CD4-positive, alpha-beta T cell treated with Interleukin-4 for 4 hours (primary cell): ENCODE measurements around the gene SNX30.
A peak's percentile ranks its signal among the peaks of the same experiment; 100 is the strongest.
"Not testable (repeated sequence)": the region's sequence is repeated elsewhere in the genome, so short reads cannot be mapped to it uniquely, and the experiment has no call there.

Experiments used
- DNase-seq: peaks from one replicate; pipeline ENCODE4 v3.0.0-alpha.2; 2020

The SNX30 gene

GRCh38 chr9:112750016-112750763 is at the start of gene SNX30:
Gene SNX30, plus strand, starts transcription at chr9:112750760. Its CDS starts 242 bp downstream, at chr9:112751002.
- peak; percentile 79 for DNase-seq

GRCh38 chr9:112703304-112703703 is 47.3 kb upstream of the SNX30 start:
- no peak for DNase-seq

- no peak for DNase-seq
These were observed 44.7 kb upstream of the SNX30 start for GRCh38 chr9:112705768-112706427.

- DNase-seq = no peak
These were observed 39.4 kb upstream of the SNX30 start for GRCh38 chr9:112711050-112711689.

- no peak for DNase-seq
These were observed 37.9 kb upstream of the SNX30 start for GRCh38 chr9:112712678-112713077.

GRCh38 chr9:112717661-112718331 is 32.8 kb upstream of the SNX30 start, which contains the start of gene INIP:
Gene INIP, minus strand, starts transcription at chr9:112718117. Its CDS starts 1,632 bp downstream, at chr9:112716485.
- DNase-seq = peak; percentile 97

GRCh38 chr9:112719241-112719691 is 31.3 kb upstream of the SNX30 start:
- no peak for DNase-seq

- DNase-seq = no peak
These were observed 30.9 kb upstream of the SNX30 start for GRCh38 chr9:112719696-112720095.

GRCh38 chr9:112720113-112720780 is 30.3 kb upstream of the SNX30 start:
- no peak for DNase-seq

GRCh38 chr9:112722749-112723148 is 27.8 kb upstream of the SNX30 start:
- not testable (repeated sequence) for DNase-seq

GRCh38 chr9:112725961-112726360 is 24.6 kb upstream of the SNX30 start:
- no peak for DNase-seq

GRCh38 chr9:112726428-112726827 is 24.1 kb upstream of the SNX30 start:
- DNase-seq = no peak

GRCh38 chr9:112728401-112728800 is 22.2 kb upstream of the SNX30 start:
- DNase-seq = no peak

- no peak for DNase-seq
These were observed 18.6 kb upstream of the SNX30 start for GRCh38 chr9:112731971-112732370.

- DNase-seq = no peak
These were observed 15.7 kb upstream of the SNX30 start for GRCh38 chr9:112734892-112735291.

- no peak for DNase-seq
These were observed 7.2 kb upstream of the SNX30 start for GRCh38 chr9:112743216-112743836.

- DNase-seq = no peak
These were observed 6.4 kb upstream of the SNX30 start for GRCh38 chr9:112744177-112744576.

- DNase-seq = no peak
These were observed 3.5 kb upstream of the SNX30 start for GRCh38 chr9:112747094-112747493.

GRCh38 chr9:112750764-112751055 is 150 bp downstream of the SNX30 start:
- DNase-seq = no peak

GRCh38 chr9:112751056-112751795 is 666 bp downstream of the SNX30 start:
- peak; percentile 43 for DNase-seq

- no peak for DNase-seq
These were observed 2.0 kb downstream of the SNX30 start for GRCh38 chr9:112752334-112753125.
